HG02884 (cell line): ENCODE data around the gene SPRY1.

Experiments used
- ATAC-seq: cut with Tn5 transposase; IDR thresholded peaks from one replicate; pipeline ENCODE4 v1.9.1; 2021; ENCODE audit warnings: mild to moderate bottlenecking, moderate library complexity; ENCODE audit not compliant: unreplicated experiment

Gene SPRY1

GRCh38 chr4:123406872-123407271 is 10.3 kb downstream of the SPRY1 start:
- ATAC-seq = no peak

- no peak for ATAC-seq
Observed at GRCh38 chr4:123408471-123409084, 12.0 kb downstream of the SPRY1 start.

- no peak for ATAC-seq
Observed at GRCh38 chr4:123409334-123409733, 12.7 kb downstream of the SPRY1 start.

- ATAC-seq = no peak
Observed at GRCh38 chr4:123411514-123411913, 14.9 kb downstream of the SPRY1 start.

GRCh38 chr4:123412091-123412505 is 15.5 kb downstream of the SPRY1 start:
- ATAC-seq = peak; percentile 83

- ATAC-seq = no peak
Observed at GRCh38 chr4:123412700-123413512, 16.3 kb downstream of the SPRY1 start.

- ATAC-seq = no peak
Observed at GRCh38 chr4:123415576-123415975, 19.0 kb downstream of the SPRY1 start.

- no peak for ATAC-seq
Observed at GRCh38 chr4:123415977-123416376, 19.4 kb downstream of the SPRY1 start.

GRCh38 chr4:123417813-123418212 is 21.2 kb downstream of the SPRY1 start:
- ATAC-seq = no peak

GRCh38 chr4:123418351-123418931 is 21.8 kb downstream of the SPRY1 start:
- ATAC-seq = peak; percentile 46

- no peak for ATAC-seq
Observed at GRCh38 chr4:123419885-123420755, 23.5 kb downstream of the SPRY1 start.

GRCh38 chr4:123421227-123421936 is 24.8 kb downstream of the SPRY1 start:
- no peak for ATAC-seq

- ATAC-seq = no peak
Observed at GRCh38 chr4:123421937-123422781, 25.6 kb downstream of the SPRY1 start.

GRCh38 chr4:123423819-123424218 is 27.2 kb downstream of the SPRY1 start:
- no peak for ATAC-seq

GRCh38 chr4:123427951-123428350 is 31.4 kb downstream of the SPRY1 start:
- no peak for ATAC-seq

- ATAC-seq = no peak
Observed at GRCh38 chr4:123430031-123430430, 33.4 kb downstream of the SPRY1 start.

GRCh38 chr4:123430501-123430900 is 33.9 kb downstream of the SPRY1 start:
- ATAC-seq = no peak

- ATAC-seq = no peak
Observed at GRCh38 chr4:123433573-123433972, 37.0 kb downstream of the SPRY1 start.

GRCh38 chr4:123433976-123434375 is 37.4 kb downstream of the SPRY1 start:
- ATAC-seq = no peak
